ENCODE data around the gene KRTAP4-9.
"Not testable (repeated sequence)": the region's sequence is repeated elsewhere in the genome, so short reads cannot be mapped to it uniquely, and the experiment has no call there.

KRTAP4-9 gene

DNA sequence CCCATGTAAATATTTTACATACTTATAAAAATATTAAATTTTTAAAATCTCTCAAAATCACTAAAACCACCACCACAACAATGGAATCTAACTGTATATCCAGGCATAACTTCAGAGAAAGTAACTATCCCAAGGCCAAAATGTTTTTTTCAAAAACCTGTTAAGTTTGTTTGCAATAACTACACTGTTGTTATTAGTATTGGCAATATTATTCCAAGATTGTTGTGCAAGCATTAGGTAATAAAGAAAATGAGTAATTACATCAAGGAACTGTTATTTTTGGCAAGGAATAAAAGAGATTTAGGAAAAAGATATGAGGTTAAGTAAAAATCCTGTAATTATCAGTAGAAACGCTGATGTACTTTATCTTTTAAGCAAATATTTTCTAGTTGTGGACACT, 22.2 kb downstream of the KRTAP4-9 start:
- no peak for DNase-seq (ENCODE audit: low read depth in 3 of 3)

- DNase-seq (ENCODE audit: low read depth in 3 of 3): no peak
Observed at GRCh38 chr17:41131979-41132378, 26.8 kb downstream of the KRTAP4-9 start.

GRCh38 chr17:41133880-41134735, 28.9 kb downstream of the KRTAP4-9 start:
- DNase-seq (ENCODE audit: low read depth in 3 of 3): no peak

GRCh38 chr17:41139865-41140264, 34.7 kb downstream of the KRTAP4-9 start:
- DNase-seq (ENCODE audit: low read depth in 3 of 3): not testable (repeated sequence)

DNA sequence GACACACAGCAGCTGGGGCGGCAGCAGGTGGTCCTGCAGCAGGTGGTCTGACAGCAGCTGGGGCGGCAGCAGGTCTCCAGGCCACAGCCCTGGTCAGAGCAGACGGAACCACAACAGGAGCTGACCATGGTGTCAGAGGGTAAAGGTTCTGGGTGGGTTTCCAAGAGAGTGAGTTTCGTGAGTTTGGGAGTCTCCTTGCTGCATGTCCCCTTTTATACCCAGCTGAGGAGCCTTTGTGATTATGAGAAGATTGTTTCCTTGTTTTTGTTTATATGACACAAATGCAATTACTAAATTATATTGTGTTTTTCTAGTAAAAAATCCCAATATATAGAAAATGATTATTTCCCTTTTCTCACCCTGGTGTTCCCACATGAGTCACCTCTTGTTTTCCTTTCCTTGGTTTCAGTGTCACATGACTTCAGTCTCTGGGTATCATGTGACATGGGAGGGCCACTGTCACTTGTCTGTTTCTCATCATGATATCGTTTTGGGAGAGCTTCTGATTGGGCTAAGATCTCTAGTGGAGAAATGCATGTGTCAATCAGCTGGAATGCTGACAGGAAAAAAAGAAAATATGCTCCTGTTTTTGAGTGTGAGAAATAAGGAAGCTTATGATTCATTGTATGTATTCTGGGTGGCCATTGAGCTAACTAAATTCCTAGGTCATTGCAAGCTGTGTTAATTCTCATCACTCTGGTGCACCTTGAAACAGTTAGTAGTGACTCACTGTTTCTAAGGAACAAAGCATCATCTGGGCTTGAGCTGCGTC, 35.4 kb downstream of the KRTAP4-9 start, which contains the start of gene KRTAP4-6:
KRTAP4-6 (minus strand) TSS at position 185 of the 772 bp plus-strand sequence; CDS start at position 128, 57 bp downstream.
- no peak for DNase-seq (ENCODE audit: low read depth in 3 of 3)

DNA sequence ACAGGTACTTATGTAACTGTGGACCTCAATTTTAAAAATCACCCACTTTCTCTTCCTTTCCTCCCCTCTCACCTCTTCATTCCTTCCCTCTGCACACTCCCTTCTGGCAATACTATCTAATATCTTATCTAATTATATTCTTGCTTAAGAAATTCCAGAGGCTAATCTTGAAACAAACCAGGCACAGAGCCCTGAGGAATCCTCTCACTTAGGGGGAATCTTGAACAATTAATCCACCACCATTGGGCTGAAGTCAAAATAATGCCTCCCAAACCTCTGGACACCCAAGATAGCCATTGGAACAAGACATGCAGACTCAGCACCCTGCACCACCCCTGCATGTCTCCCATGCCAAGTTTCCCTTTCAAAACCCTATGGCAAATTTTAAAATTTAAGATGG, 36.2 kb downstream of the KRTAP4-9 start:
- no peak for DNase-seq (ENCODE audit: low read depth in 3 of 3)

DNA sequence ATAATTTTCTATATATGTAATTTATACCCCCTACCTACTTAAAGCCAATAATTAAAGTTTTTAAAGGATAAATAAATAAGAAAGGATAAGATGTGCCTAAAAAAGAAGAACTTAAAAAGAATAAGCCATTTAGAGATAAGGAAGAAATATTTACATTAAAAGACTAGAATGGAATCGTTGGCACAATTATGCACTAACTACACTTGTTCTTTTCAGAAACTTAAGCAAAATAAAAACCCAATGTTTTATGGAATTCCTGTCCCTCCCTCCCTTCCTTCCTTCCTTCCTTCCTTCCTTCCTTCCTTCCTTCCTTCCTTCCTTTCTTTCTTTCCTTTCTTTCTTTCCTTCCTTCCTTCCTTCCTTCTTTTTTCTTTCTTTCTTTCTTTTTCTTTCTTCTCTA, 39.7 kb downstream of the KRTAP4-9 start:
- no peak for DNase-seq (ENCODE audit: low read depth in 3 of 3)

DNA sequence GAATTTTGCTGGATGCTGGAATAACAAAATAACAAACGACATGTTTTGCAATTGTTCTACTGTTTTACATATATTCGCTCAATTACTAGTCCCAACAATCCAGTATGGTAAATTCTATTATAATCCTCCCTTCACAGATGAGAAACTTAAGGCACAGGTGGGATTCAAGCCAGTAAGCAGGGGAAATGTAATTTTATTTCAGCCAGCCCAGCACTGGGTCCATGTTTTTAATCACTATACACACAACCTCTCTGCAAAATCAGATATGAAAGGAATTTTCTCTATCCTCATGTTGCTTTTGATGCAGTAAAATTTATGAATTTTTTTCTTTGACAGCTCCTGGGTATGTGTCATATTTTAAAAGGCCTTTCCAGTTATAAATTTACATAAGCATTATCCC, 40.1 kb downstream of the KRTAP4-9 start:
- DNase-seq (ENCODE audit: low read depth in 3 of 3): no peak

DNA sequence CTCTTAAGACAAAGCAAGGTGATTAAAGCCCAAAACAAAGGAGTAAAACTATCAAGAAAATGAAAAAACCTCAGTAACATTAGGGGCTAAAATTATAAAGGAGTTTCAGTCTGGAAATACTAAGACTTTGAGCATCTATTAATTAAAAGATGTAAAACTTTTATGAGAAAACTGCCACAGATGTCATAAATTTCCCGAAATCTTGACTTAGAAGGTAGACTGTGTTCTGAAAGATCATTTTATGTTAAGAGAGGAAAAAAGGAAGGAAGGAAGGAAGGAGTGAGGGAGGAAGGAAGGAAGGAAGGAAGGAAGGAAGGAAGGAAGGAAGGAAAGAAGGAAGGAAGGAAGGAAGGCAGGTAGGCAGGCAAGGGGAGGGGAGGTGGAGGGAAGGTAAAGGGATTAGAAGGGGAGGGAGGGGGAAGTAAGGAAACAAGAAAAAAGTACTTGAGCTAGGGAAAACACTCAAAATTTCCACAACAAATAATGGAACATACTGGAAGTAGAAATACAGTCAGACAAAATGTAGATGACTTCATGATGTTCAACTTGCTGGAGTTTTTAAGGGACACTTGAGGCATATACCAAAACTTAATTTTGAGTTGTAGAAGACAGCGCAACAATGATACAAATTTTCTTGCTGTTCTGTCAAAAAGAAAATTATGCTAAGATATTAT, 42.5 kb downstream of the KRTAP4-9 start:
- no peak for DNase-seq (ENCODE audit: low read depth in 3 of 3)

GRCh38 chr17:41148971-41149651, 43.9 kb downstream of the KRTAP4-9 start:
- not testable (repeated sequence) for DNase-seq (ENCODE audit: low read depth in 3 of 3)

DNA sequence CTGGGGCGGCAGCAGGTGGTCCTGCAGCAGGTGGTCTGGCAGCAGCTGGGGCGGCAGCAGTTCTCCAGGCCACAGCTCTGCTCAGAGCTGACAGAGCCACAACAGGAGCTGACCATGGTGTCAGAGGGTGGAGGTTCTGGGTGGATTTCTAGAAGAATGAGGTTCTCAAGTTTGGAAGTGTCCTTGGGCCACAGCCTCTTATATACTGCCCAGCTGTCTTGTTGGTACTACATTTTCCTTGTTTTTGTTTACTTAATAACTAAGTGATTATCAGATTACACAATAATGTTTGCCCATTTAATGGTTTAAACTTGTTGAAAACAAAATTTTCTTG, 44.4 kb downstream of the KRTAP4-9 start, which contains the start of gene KRTAP4-5:
KRTAP4-5 (minus strand) TSS at position 174 of the 334 bp plus-strand sequence; CDS start at position 116, 58 bp downstream.
- no peak for DNase-seq (ENCODE audit: low read depth in 3 of 3)

GRCh38 chr17:41150026-41150425, 44.8 kb downstream of the KRTAP4-9 start:
- no peak for DNase-seq (ENCODE audit: low read depth in 3 of 3)

- no peak for DNase-seq (ENCODE audit: low read depth in 3 of 3)
Observed at GRCh38 chr17:41151525-41151924, 46.3 kb downstream of the KRTAP4-9 start.

DNA sequence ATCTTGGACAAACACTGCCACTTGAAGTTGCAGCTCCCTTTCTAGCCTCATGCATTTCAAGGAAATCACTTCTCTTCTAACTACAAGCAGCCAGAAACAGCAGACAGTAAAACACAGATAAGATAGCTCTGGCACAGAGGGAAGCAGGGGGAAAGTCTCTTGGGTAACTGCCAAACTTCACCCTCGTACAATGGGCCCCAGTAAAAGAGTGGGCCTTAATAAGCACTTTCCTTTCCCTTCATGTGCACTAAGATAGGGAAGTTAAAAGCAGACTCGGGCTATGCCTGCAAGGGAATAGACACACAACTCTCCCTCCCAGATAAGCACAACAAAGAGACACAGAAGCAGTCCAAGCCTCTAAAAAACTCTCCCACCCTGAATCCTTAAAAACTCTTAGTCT, 48.7 kb downstream of the KRTAP4-9 start:
- DNase-seq (ENCODE audit: low read depth in 3 of 3): no peak

Data from stimulated activated CD4-positive, alpha-beta T cell treated with anti-CD3 and anti-CD28 coated beads, TNF-alpha, amount 100 ng/mL, for 24 hours (primary cell).